ENCODE measurements around the gene SMKR1. TPM values are rescaled to one million over a fixed set of nuclear protein-coding genes. Genes with fewer than 3 reads are reported as not detected.
"Not testable (repeated sequence)": the region's sequence is repeated elsewhere in the genome, so short reads cannot be mapped to it uniquely, and the experiment has no call there.

The SMKR1 gene
- total RNA-seq, 1 experiment from 2014 or later, result 2.2 TPM

DNA sequence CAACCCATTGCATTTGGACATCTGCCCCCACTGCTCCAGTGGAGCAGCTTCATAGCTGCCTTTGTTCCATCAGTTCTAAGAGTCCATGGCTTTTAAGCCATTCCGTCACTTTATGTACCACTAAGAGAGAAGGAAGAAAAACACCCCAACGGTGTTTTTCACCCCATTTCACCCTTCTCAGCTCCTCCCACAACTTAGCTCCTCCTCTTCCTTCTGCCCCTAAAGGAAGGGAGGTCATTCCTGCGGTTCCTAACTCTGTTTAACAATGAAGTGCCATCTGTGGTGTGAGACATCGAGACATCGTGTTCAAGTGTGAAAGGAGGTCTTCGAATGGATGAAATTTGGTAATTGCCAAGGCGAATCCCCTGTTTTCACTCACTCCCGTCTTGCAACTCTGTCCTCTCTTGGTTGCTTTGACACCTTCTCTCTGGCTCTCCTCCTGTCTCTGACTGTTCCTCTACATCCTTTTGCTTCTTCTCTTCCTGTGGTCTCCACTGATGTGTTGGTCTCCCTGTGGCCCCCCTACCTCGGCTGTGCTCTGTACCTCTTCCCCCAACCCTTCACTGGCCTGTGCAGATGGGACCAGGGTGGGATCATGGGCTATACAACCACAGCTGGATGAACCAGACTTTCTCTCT, 23.0 kb downstream of the SMKR1 start:
- no peak for DNase-seq (ENCODE audit: low read depth)

DNA sequence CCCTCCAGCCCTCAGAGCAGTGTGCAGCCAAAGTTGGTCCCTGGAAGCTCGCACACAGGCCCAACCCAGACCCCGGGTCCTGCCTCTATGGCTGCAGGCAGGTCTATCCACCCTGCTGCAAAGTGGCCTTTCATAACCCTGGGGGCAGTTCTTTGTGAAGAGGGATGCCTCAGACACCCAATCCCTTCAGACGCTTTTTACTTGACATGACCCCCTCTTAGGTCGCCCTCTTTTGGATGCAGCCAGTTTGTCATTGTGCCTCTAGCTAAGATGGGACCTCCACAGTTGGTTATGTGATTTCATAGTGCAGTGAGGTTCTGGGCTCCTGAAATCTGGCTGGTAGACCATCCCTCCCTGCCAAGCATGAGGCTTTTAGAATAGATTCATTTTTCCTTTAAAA, 27.3 kb downstream of the SMKR1 start:
- DNase-seq (ENCODE audit: low read depth), result no peak

DNA sequence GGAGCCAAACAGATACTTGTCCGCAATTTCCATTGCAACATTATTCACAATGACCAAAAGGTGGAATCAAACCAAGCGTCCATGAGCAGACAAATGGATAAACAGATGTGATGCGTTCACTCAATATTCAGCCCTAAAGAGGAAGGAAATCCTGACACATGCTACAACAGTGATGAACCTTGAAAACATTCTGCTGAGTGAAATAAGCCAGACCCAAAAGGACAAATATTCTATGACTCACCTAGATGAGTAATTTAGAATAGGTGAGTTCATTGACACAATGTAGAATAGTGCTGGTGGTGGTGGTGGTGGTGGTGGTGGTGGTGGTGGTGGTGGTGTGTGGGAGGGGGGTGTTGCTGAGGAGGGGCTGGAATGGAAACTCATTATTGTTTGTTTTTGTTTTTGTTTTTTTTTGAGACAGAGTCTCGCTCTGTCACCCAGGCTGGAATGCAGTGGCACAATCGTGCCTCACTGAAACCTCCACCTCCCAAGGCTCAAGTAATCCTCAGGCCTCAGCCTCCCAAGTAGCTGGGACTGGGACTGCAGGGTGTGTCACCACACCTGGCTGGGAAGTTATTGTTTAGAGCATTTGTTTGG, 28.6 kb downstream of the SMKR1 start:
- DNase-seq (ENCODE audit: low read depth), result peak; percentile 85

DNA sequence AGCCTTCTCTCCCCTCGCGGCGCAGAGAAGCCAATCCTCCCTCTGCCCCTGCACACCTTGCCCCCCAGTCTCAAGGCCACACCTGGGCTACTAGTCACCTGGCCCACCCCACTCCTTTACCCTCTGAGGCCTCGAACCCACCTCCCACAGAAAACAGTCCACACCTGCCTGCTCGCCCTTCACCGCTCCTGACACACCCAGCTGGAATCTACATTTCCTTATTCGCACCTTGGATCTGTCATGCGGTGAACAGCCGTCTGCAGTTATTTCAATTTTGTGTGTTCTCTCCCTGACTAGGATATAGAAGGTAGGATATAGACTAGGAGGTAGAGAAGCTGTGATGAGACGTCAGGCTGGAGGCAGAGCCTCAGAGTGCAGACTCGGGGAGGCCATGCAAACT, 29.4 kb downstream of the SMKR1 start:
- DNase-seq (ENCODE audit: low read depth), result no peak

DNA sequence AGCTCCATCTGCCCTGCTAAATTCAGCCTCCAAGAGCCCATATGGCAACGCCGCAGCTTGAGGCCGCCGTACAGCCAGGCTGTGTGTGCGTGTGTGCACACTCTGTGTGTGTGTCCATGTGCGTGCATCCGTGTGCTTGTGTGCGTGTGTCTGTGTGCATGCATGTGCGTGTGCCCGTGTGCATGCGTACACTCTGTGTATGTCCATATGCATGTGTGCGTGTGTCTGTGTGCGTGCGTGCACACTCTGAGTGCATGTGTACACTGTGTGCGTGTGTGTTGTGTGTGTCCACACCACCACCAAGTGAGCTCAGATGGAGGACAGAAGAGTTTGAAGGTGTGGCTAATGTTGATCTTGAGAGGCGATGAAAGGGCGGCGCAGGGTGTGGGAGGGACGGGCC, 30.0 kb downstream of the SMKR1 start:
- no peak for DNase-seq (ENCODE audit: low read depth)

DNA sequence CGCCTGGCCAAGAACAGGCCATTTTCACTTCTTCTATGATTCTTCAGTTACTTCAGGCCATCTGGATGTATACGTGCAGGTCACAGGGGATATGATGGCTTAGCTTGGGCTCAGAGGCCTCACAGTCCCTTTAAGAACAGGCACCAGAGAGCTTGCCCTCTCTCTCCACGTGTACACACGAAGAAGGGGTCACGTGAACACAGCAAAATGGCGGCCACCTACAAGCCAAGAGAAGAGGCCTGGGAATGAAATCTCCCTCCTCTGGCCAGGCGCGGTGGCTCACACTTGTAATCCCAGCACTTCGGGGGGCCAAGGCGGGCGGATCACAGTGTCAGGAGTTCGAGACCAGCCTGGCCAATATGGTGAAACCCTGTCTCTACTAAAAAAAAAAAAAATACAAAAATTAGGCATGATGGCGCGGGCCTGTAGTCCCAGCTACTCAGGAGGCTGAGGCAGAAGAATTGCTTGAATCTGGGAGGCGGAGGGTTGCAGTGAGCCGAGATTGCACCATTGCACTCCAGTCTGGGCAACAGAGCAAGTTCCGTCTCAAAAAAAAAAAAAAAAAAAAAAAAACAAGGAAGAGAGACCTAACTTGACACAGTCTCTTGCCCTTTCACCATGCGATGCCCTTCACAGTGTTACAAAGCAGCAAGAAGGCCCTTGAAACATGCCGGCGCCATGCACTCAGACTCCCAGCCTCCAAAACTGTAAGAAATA, 32.4 kb downstream of the SMKR1 start:
- DNase-seq (ENCODE audit: low read depth), result not testable (repeated sequence)

DNA sequence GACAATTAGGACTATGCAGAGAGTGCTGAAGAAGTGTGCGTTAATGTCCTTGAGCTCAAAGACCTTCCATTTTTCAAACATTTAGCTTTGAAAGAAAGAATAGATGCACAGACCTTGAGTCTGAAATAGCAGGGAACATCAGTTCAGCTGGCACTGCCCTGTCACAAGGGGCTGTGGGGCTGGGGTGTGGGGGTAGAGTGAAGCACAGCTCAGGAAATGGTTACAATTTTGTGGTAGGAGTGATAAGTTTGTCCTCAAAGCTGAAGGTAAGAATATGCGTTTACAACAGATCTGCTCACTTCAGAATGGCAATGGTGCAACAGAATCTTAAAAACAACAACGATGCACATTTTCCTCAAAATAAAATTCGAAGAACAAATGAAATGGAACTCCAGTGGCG, 33.6 kb downstream of the SMKR1 start:
- DNase-seq (ENCODE audit: low read depth), result no peak

DNA sequence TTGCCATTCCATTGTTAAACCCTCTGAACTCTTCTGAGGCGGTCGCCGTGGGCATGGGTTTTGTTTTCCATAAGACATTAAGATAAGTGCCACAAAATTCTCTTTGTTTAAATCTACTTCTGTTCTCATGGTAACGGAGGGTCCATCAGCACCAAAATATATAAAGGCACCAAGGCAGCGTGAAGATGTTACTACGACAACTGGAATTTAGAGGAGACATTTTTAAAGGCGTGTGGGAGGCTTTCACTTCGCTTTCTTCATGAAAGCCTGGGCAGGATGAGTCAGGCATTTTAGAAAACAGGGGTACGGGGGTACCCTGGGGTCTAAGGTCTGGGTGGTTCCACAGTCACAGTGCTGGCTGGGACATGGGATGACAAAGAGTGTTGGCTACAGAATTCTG, 34.0 kb downstream of the SMKR1 start:
- no peak for DNase-seq (ENCODE audit: low read depth)

DNA sequence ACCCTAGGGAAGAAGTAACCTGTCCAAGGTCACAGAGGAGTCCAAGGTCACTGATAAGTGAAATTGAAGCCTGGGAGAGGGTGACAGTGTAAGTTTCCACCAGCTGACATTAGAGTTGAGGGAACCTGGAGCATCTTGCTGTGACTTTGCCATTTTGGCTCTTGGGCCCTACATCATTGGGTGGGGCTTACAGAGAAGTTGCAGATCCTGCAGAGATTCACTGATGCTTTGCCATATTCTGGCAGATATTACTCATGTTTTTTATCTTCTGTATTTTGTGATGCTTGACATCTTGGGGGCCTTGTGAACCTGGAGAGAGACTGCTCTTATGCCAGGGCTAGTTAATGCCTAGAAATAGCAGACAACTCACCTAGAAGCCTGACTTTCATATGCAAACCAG, 36.5 kb downstream of the SMKR1 start:
- no peak for DNase-seq (ENCODE audit: low read depth)

DNA sequence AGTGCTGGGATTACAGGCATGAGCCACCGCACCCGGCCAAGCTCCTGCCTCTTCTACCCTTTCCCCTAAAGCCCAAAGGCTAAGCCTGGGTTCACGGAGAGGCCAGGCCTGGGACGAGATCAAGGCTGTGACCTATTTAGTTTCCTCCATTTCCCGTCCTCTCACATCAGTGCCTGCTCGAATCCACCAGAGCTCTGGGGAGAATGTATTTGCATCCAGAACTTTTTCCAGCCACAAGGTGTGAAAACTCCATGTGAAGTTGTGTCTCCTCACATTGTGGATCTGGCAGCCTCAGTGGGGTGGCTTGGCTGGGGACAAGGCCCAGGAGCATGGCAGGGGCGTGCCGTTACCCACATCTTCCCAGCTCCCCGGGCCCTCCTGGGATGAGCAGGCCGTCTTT, 38.0 kb downstream of the SMKR1 start:
- no peak for DNase-seq (ENCODE audit: low read depth)

DNA sequence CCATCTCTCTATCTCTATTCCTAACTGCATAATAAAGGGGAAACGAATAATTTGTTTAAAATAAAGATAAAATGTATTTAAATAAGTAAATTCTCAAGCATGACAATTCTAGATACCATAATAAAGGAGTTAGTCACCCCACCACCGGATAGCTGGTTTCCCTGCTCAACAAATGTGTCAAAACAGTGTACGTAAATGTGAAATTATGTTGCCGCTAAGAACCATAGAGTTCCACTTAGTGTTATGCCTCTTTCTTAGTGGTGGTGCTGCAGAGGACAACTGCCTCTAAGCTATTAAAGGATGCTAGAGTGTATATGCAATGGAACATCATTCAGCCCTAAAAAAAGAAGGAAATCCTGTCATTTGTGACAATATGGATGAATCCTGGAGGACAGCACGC, 42.4 kb downstream of the SMKR1 start:
- DNase-seq (ENCODE audit: low read depth), result no peak

DNA sequence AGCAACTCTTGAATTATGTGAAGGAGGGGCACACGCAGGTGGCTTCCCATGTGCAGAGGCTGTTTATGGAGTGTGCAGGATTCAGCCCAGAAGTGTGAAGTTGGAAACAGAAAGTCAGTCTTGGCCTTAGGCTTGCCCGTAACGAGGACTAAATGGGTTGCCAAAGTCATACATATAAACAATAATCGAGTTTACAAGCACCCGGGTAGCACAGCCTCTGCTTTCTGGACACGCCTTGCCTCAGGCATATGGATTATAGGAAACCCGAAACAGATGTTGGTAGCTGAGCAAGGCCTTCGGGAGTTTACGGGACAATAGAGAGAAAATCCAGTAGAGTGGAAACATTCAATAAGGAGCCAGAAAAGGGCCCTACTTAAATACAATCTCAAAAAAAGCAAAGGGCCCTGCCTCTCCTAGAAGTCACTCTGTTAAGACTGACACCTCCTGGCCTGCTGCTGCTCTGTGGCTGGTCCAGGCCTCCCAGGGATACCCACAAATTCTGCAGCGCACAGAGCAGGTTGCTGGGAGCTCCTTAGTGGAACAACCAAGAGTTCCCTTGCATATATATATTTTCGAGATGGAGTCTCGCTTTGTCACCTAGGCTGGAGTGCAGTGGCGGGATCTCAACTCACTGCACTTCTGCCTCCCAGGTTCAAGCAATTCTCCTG, 48.5 kb downstream of the SMKR1 start:
- DNase-seq (ENCODE audit: low read depth), result no peak

DNA sequence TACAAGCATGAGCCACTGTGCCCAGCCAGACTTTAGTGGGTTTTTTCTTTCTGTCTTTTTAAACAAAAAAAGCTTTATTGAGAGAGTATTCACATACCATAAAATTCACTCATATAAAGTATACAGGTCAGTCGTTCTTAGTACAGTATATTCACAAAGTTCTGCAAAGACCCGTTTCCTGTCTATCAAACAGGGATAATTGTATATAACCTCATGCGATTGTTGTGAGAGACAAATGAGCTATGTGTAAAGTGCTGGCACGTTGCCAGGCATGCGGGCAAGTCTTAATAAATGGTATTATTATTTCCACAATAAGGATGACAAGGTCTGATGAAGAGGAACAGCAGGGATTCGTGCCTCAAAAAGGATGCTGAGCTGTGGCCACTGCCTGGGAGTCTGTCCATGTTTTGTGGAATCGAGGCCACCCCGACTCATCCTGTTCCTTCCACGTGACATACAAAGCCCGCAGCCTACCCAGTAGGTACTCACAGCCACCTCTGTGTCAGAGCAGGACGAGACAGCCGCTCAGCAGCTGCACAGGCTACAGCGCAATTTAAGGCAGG, 51.6 kb downstream of the SMKR1 start:
- DNase-seq (ENCODE audit: low read depth), result peak; percentile 89

DNA sequence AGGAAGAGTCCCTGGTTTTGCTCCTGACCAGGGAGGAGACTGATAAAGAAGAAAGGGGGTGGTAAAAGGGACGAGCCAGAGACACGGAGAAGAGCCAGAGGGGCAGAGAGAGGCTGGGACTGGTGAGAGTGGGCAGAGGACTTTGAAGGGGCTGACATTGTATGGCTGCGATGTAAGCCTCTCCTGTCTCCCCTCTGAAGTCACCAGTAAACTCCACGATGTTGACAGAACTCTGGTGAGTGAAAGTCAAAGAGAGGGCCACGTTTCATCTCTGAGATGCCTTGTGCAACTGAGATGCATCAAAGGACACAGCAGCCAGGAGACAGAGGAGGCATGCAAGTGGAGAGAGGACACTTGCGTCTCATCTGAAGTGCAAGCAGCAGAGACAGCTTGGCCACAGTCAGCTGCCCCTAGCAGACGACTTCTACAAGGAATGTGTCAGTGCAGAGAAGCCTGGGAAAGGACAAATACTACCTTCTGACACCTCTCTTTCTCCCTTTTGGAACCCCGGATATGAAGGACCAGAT, 54.3 kb downstream of the SMKR1 start:
- DNase-seq (ENCODE audit: low read depth), result no peak

DNA sequence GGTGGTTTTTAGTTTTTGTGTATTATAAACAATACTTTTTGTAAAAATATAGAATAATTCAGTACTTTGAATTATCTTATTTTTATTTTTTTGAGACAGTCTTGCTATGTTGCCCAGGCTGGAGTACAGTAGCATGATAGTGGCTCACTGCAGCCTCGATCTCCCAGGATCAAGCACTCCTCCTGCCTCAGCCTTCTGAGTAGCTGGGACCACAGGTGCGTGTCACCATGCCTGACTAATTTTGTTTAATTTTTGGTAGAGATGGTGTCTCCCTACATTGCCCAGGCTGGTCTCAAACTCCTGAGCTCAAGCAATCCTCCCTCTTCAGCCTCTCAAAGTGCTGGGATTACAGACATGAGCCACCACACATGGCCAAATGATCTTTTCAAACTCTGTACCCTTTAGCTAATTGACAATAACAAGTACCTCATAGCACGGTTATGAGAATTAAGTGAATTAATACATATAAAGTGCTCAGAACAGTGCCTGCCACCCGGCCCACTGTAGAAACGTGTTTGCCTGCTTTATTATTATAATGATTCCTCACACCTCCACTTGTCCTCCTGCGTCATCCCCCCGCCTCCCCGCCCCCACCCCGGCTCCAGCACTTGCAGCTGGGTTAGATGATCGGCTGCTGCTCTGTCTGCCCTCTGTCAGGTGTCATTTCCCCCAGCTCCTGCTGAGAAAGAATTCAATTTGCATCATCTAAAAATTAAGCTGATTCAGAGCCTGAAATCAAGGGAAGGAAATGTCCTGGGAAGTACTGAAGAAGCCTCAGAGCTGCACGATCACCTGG, 55.6 kb downstream of the SMKR1 start:
- no peak for DNase-seq (ENCODE audit: low read depth)

DNA sequence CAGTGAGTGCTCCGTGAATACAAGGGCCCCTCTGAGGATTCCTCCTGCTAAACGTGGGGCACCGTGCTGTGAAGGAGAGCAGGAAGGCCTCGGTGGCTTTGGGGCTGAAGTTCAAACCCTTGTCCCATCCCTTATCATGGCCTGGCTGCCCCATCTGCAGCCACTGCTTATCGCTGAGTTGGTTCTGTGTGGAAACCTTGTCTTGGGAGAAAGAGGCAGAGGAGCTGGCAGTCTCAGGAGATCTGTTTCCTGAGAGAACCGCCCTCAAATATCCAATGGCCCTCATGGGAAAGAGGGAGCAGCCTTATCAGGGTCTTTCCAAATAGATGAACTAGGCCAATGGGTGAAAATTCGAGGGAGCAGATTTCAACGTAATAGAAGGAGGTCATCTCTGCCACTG, 57.2 kb downstream of the SMKR1 start:
- no peak for DNase-seq (ENCODE audit: low read depth)

DNA sequence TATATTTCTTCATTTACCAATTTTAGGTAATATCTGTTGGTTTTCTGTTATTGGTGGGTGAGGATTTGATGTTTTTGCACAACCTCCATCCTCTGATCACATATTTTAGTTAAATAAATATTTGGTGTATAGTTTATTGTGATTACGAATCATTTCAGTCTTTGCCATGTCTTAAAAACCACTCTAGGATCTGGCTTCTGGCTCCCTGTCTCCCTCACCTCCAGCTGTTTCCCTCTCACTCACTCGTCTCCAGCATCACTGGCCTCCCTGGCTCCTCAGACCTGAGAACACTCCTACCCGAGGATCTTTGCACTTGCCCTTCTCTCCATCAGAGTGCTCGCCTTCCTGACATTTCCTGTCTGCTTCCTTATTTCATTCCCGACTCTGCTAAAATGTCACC, 58.5 kb downstream of the SMKR1 start:
- no peak for DNase-seq (ENCODE audit: low read depth)

DNA sequence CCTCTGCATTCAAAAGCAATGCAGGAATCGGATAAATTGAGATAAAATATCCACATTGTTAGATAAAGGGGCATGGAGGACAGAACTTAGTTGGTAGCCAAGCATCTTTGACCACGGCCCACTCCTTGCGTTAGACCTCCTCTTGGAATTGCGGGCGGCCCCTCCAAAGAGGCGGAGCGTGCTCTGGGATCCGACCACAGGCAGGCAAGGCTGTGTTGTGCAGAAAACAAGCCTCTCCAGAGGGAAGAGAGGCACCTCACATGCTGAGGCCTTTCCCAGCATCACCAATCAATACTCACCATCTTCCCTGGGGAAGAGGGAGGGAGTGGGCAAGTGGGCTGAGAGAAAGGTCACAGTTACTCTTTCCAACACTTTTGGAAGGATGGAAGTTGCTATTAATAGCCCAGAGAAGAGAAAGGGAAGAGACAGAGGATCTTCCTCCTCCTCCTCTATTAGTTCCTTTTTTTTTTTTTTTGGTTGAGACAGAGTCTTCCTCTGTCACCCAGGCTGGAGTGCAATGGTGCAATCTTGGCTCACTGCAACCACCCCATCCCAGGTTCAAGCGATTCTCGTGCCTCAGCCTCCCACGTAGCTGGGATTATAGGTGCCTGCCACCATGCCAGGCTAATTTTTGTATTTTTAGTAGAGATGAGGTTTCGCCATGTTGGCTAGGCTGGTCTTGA, 59.5 kb downstream of the SMKR1 start:
- no peak for DNase-seq (ENCODE audit: low read depth)
